Activated naive CD8-positive, alpha-beta T cell treated with anti-CD3 and anti-CD28 coated beads for 36 hours (primary cell): ENCODE results near the gene ATP8B1. TPM values are rescaled to one million over a fixed set of nuclear protein-coding genes. Genes with fewer than 3 reads are reported as not detected.
A peak's percentile ranks its signal among the peaks of the same experiment; 100 is the strongest.

Experiments
- DNase-seq: peaks from one replicate; pipeline ENCODE4 v3.0.0; 2021
- H3K27ac Mint-ChIP-seq: one replicate; pipeline ENCODE4 v1.8.0; 2022; ENCODE audit warnings: mild to moderate bottlenecking, moderate library complexity, mixed read lengths
- H3K27me3 Mint-ChIP-seq: one replicate; pipeline ENCODE4 v1.8.0; 2022; ENCODE audit warnings: mild to moderate bottlenecking, mixed read lengths
- H3K36me3 Mint-ChIP-seq: one replicate; pipeline ENCODE4 v1.8.0; 2021; ENCODE audit warnings: mild to moderate bottlenecking, mixed read lengths
- H3K4me1 Mint-ChIP-seq: one replicate; pipeline ENCODE4 v1.8.0; 2021; ENCODE audit warnings: mixed read lengths
- H3K4me3 Mint-ChIP-seq: one replicate; pipeline ENCODE4 v1.8.0; 2022; ENCODE audit warnings: mild to moderate bottlenecking, moderate library complexity, mixed read lengths
- H3K9me3 Mint-ChIP-seq: one replicate; pipeline ENCODE4 v1.8.0; 2022; ENCODE audit warnings: mixed read lengths
- total RNA-seq, 2 experiments: library from RNA; stranded (reverse); gene quantifications; one replicate each; pipeline ENCODE4 v1.2.3, GENCODE V29; 2021

Gene ATP8B1
- total RNA-seq, 2 experiments from 2014 or later = 1.4 to 1.5 TPM

GRCh38 chr18:57640236-57640635 is 162.9 kb downstream of the ATP8B1 start:
- no peak for DNase-seq
- Mint-ChIP-seq H3K27ac (peak overlapping the region; percentile 90), H3K4me3 (no peak overlapping the region), H3K4me1 (peaks cover 30% of the 10 kb centered on the region), H3K27me3 (no peaks in the 10 kb centered on the region), H3K9me3 (peaks cover 8% of the 10 kb centered on the region), H3K36me3 (peaks cover 43% of the 10 kb centered on the region)

- Mint-ChIP-seq H3K9me3 (no peaks in the 10 kb centered on the region), H3K27ac (no peak overlapping the region), H3K4me3 (no peak overlapping the region), H3K36me3 (peaks cover 20% of the 10 kb centered on the region), H3K4me1 (peaks cover 20% of the 10 kb centered on the region), H3K27me3 (no peaks in the 10 kb centered on the region)
- DNase-seq = no peak
These were observed 167.9 kb downstream of the ATP8B1 start for GRCh38 chr18:57635003-57635822.

- peaks cover 8% of the 10 kb centered on the region for H3K36me3 Mint-ChIP-seq
- no peaks in the 10 kb centered on the region for H3K27me3 Mint-ChIP-seq
- H3K4me1 Mint-ChIP-seq = peaks cover 25% of the 10 kb centered on the region
- no peak overlapping the region for H3K27ac Mint-ChIP-seq
- H3K4me3 Mint-ChIP-seq = peak overlapping the region; percentile 29
- no peaks in the 10 kb centered on the region for H3K9me3 Mint-ChIP-seq
- DNase-seq = no peak
These were observed 171.4 kb downstream of the ATP8B1 start for GRCh38 chr18:57631697-57632096.

GRCh38 chr18:57630754-57631595 is 172.1 kb downstream of the ATP8B1 start:
- DNase-seq = no peak
- H3K4me1 Mint-ChIP-seq = peaks cover 22% of the 10 kb centered on the region
- no peaks in the 10 kb centered on the region for H3K9me3 Mint-ChIP-seq
- H3K4me3 Mint-ChIP-seq = peak overlapping the region; percentile 93
- peaks cover 8% of the 10 kb centered on the region for H3K36me3 Mint-ChIP-seq
- peak overlapping the region; percentile 98 for H3K27ac Mint-ChIP-seq
- H3K27me3 Mint-ChIP-seq = no peaks in the 10 kb centered on the region

GRCh38 chr18:57630002-57630753 is 172.9 kb downstream of the ATP8B1 start:
- no peaks in the 10 kb centered on the region for H3K9me3 Mint-ChIP-seq
- no peaks in the 10 kb centered on the region for H3K27me3 Mint-ChIP-seq

GRCh38 chr18:57629422-57629821 is 173.7 kb downstream of the ATP8B1 start:
- no peaks in the 10 kb centered on the region for H3K27me3 Mint-ChIP-seq
- H3K27ac Mint-ChIP-seq = peak overlapping the region; percentile 98
- peaks cover 5% of the 10 kb centered on the region for H3K36me3 Mint-ChIP-seq
- no peaks in the 10 kb centered on the region for H3K9me3 Mint-ChIP-seq
- H3K4me1 Mint-ChIP-seq = peaks cover 13% of the 10 kb centered on the region
- no peak for DNase-seq
- H3K4me3 Mint-ChIP-seq = peak overlapping the region; percentile 93

More at GRCh38 chr18:57630002-57630753, 172.9 kb downstream of the ATP8B1 start:
- H3K4me3 Mint-ChIP-seq = peak overlapping the region; percentile 93
- peaks cover 16% of the 10 kb centered on the region for H3K4me1 Mint-ChIP-seq
- peak overlapping the region; percentile 98 for H3K27ac Mint-ChIP-seq
- DNase-seq = peak; percentile 94
- peaks cover 6% of the 10 kb centered on the region for H3K36me3 Mint-ChIP-seq

- H3K27me3 Mint-ChIP-seq = no peaks in the 10 kb centered on the region
- no peak overlapping the region for H3K27ac Mint-ChIP-seq
- no peak overlapping the region for H3K4me3 Mint-ChIP-seq
- DNase-seq = no peak
- H3K4me1 Mint-ChIP-seq = peaks cover 14% of the 10 kb centered on the region
- H3K36me3 Mint-ChIP-seq = peaks cover 4% of the 10 kb centered on the region
- H3K9me3 Mint-ChIP-seq = no peaks in the 10 kb centered on the region
These were observed 175.6 kb downstream of the ATP8B1 start for GRCh38 chr18:57627488-57627887.

- Mint-ChIP-seq H3K27ac (no peak overlapping the region), H3K27me3 (no peaks in the 10 kb centered on the region), H3K36me3 (peaks cover 14% of the 10 kb centered on the region), H3K9me3 (no peaks in the 10 kb centered on the region), H3K4me3 (no peak overlapping the region), H3K4me1 (peaks cover 14% of the 10 kb centered on the region)
- DNase-seq = no peak
These were observed 178.1 kb downstream of the ATP8B1 start for GRCh38 chr18:57624988-57625387.

- Mint-ChIP-seq H3K27me3 (no peaks in the 10 kb centered on the region), H3K36me3 (peaks cover 29% of the 10 kb centered on the region)
- no peak for DNase-seq
These were observed 181.9 kb downstream of the ATP8B1 start for GRCh38 chr18:57621246-57621604.

GRCh38 chr18:57619876-57620275 is 183.2 kb downstream of the ATP8B1 start:
- Mint-ChIP-seq H3K4me1 (peaks cover 29% of the 10 kb centered on the region), H3K4me3 (peak overlapping the region; percentile 99), H3K27me3 (no peaks in the 10 kb centered on the region)

More at GRCh38 chr18:57621246-57621604, 181.9 kb downstream of the ATP8B1 start:
- H3K27ac Mint-ChIP-seq = peak overlapping the region; percentile 99
- H3K4me3 Mint-ChIP-seq = peak overlapping the region; percentile 99
- no peaks in the 10 kb centered on the region for H3K9me3 Mint-ChIP-seq
- H3K4me1 Mint-ChIP-seq = peaks cover 29% of the 10 kb centered on the region

GRCh38 chr18:57618910-57619309 is 184.2 kb downstream of the ATP8B1 start:
- no peak overlapping the region for H3K4me3 Mint-ChIP-seq
- H3K4me1 Mint-ChIP-seq = peaks cover 30% of the 10 kb centered on the region
- H3K27ac Mint-ChIP-seq = no peak overlapping the region
- DNase-seq = no peak
- no peaks in the 10 kb centered on the region for H3K9me3 Mint-ChIP-seq
- H3K36me3 Mint-ChIP-seq = peaks cover 40% of the 10 kb centered on the region
- H3K27me3 Mint-ChIP-seq = no peaks in the 10 kb centered on the region

More at GRCh38 chr18:57619876-57620275, 183.2 kb downstream of the ATP8B1 start:
- Mint-ChIP-seq H3K36me3 (peaks cover 36% of the 10 kb centered on the region), H3K27ac (peak overlapping the region; percentile 99), H3K9me3 (no peaks in the 10 kb centered on the region)
- DNase-seq = no peak

- no peak overlapping the region for H3K4me3 Mint-ChIP-seq
- no peak overlapping the region for H3K27ac Mint-ChIP-seq
- H3K27me3 Mint-ChIP-seq = no peaks in the 10 kb centered on the region
- peaks cover 32% of the 10 kb centered on the region for H3K36me3 Mint-ChIP-seq
- DNase-seq = no peak
- H3K9me3 Mint-ChIP-seq = no peaks in the 10 kb centered on the region
- no peaks in the 10 kb centered on the region for H3K4me1 Mint-ChIP-seq
These were observed 199.2 kb downstream of the ATP8B1 start for GRCh38 chr18:57603871-57604270.
